RWPE1 (cell line): ENCODE measurements around the gene FGB.

ENCODE experiments used
- CTCF ChIA-PET: fragments of 350-600 bp; sonication (Branson Sonifier 250); formaldehyde crosslinking; extraction: SDS; loops from one replicate; lab custom pipeline; 2021; lab: Yijun Ruan, JAX
- POLR2A ChIA-PET: fragments of 400-600 bp; formaldehyde crosslinking; extraction: SDS; loops from one replicate; lab custom pipeline; 2020; ENCODE audit warnings: antibody characterized with exemption; ENCODE audit not compliant: low non-redundant PET; lab: Yijun Ruan, JAX
- DNase-seq: peaks from one replicate; pipeline ENCODE4 v3.0.0; 2012; ENCODE audit warnings: low spot score
- H3K27ac ChIP-seq: fragments of 450-650 bp; 2 replicates; pipeline ENCODE4 v1.5.1; 2017
- TF ChIP-seq, protein P1 (sequence below): fragments of 450-650 bp; conservative IDR thresholded peaks from 2 replicates; pipeline ENCODE4 v1.5.1; 2017; ENCODE audit warnings: low read depth, mild to moderate bottlenecking

The FGB gene

DNA sequence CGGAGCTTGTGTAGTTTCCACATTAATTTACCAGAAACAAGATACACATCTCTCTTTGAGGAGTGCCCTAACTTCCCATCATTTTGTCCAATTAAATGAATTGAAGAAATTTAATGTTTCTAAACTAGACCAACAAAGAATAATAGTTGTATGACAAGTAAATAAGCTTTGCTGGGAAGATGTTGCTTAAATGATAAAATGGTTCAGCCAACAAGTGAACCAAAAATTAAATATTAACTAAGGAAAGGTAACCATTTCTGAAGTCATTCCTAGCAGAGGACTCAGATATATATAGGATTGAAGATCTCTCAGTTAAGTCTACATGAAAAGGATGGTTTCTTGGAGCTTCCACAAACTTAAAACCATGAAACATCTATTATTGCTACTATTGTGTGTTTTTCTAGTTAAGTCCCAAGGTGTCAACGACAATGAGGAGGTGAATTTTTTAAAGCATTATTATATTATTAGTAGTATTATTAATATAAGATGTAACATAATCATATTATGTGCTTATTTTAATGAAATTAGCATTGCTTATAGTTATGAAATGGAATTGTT, at the start of gene FGB:
Gene FGB, plus strand, starts transcription at position 315 of the 558 bp plus-strand sequence. Its CDS starts 8 bp downstream, at position 323.
- ChIA-PET POLR2A (no interaction called here), CTCF (interaction anchor here (0.6 to 1.2 kb wide), 3 partner anchors 11 to 64 kb away, joined by 3 to 5 read pairs (median 3); no protein-coding TSS in a partner anchor)
- DNase-seq = no peak
- TF ChIP-seq, protein P1, sequence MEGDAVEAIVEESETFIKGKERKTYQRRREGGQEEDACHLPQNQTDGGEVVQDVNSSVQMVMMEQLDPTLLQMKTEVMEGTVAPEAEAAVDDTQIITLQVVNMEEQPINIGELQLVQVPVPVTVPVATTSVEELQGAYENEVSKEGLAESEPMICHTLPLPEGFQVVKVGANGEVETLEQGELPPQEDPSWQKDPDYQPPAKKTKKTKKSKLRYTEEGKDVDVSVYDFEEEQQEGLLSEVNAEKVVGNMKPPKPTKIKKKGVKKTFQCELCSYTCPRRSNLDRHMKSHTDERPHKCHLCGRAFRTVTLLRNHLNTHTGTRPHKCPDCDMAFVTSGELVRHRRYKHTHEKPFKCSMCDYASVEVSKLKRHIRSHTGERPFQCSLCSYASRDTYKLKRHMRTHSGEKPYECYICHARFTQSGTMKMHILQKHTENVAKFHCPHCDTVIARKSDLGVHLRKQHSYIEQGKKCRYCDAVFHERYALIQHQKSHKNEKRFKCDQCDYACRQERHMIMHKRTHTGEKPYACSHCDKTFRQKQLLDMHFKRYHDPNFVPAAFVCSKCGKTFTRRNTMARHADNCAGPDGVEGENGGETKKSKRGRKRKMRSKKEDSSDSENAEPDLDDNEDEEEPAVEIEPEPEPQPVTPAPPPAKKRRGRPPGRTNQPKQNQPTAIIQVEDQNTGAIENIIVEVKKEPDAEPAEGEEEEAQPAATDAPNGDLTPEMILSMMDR = no peak
- no peak within 1 kb of the TSS for H3K27ac ChIP-seq

DNA sequence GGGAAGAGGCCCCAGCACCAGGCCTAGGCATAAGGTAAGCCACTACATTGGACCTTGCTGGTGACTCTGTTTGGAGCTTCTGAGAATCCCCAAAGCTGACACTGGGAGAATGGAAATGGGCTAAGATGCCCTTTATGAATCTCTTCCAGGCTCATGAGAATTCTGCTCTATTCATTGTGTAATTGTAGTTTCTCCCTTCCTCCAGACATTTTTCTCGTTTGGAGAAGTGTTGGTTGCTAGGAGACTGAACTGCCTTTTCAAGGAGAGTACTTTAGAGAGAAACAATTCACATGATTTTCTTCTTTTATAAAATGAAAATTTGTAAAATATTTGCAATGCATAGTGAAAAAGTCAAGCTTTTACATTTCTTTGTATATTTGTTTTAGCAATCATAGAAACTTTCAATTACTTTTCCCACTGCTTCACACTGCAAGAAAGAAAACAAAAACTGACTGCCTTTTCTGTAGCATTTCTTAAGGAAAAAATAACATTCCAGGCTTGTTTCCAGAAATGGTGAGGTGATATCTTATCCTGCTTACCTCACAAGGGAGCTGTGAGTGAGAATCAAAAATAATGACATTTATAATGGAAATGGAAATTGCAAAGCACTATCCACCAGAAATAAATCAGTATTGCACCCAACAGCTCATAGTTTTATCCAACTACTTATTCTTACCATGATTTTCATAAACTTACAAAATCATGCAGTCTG, 46.3 kb upstream of the FGB start:
- no peak overlapping the region for H3K27ac ChIP-seq
- DNase-seq = no peak
- ChIA-PET CTCF (interaction anchor here (0.5 to 1.5 kb wide), 2 partner anchors 14 to 148 kb away, joined by 3 to 4 read pairs; no protein-coding TSS in a partner anchor), POLR2A (no interaction called here)
- TF ChIP-seq, protein P1 = no peak

DNA sequence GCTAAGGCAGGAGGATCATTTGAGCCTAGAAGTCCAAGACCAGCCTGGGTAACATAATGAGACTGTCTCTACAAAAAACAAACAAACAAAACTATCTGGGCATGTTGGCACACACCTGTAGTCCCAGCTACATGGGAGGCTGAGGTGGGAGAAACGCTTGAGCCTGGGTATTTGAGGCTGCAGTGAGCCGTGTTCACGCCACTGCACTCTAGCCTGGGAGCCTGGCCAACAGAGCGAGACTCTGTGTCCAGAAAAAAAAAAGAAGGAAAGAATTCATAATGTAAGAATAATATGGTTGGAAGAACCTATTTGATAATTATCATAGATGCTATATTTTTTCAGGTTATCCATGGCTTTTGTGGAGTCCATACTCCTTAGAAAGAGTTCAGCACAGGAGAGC, 45.2 kb upstream of the FGB start:
- DNase-seq = no peak
- TF ChIP-seq, protein P1 = no peak
- CTCF ChIA-PET = interaction anchor here (1.5 kb wide), 1 partner anchor 15 kb away, joined by 4 read pairs; no protein-coding TSS in a partner anchor
- POLR2A ChIA-PET = no interaction called here
- no peak overlapping the region for H3K27ac ChIP-seq

DNA sequence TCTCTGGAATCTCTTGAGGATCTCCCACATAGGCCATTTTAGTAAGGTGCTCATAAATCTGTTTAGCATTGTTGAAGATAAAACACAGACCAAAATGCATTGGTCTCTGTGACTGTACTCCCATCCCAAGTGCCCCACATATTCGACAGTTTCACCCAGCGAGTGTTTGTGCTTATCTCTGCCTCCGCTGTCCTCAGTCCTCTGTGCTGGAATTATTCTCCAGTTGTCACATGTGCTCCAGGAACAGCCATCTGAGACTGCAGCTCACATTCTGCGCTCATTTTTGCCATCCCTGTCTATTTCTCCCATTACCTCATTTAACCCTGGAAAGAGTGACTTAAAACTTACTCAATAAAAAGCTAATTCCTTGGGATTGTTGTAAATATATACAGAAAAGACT, 43.6 kb upstream of the FGB start:
- H3K27ac ChIP-seq = no peak overlapping the region
- POLR2A ChIA-PET = no interaction called here
- TF ChIP-seq, protein P1 = no peak
- CTCF ChIA-PET = no interaction called here
- no peak for DNase-seq

DNA sequence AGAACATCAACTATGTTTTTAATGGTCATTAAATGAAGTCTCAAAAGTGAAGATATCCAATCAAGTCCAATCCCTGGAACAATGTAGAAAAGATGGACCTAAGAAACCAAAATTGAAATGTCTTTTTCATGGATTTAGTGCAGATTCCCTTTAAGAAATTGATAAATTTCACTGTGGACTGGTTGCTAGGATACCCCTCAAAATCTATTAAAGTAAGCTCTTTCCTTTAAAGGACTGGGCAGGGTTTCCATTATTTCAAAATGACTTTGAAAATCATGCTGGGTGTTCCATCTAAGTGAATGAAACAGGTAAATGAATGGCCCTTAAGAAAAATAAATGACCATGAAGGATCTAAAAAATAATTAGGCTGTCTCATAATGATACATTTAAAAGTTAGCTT, 41.2 kb upstream of the FGB start:
- CTCF ChIA-PET = no interaction called here
- TF ChIP-seq, protein P1 = no peak
- POLR2A ChIA-PET = no interaction called here

DNA sequence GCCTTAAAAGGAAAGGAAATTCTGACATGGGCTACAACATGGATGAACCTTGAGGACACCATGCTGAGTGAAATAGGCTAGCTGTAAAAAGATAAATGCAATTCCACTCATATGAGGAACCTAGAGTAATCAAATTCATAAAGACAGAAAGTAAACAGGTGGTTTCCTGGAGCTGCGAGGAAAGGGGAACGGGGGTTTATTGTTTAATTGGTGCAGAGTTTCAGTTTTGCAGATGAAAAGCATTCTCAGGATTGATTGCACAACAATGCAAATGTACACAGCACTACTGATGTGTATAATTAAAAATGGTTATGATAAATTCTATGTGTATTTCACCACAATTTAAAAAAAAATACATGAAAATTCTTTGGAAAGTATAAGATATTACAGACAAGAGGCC, 36.7 kb upstream of the FGB start:
- no peak for DNase-seq
- TF ChIP-seq, protein P1 = no peak
- ChIA-PET POLR2A (no interaction called here), CTCF (no interaction called here)
- no peak overlapping the region for H3K27ac ChIP-seq

More for the DNA sequence above, 41.2 kb upstream of the FGB start:
- no peak overlapping the region for H3K27ac ChIP-seq
- no peak for DNase-seq
